ENCODE results near the gene DSN1. TPM values are rescaled to one million over a fixed set of nuclear protein-coding genes. Genes with fewer than 3 reads are reported as not detected.

DSN1 gene
- total and polyA plus RNA-seq, 9 of the 15 experiments (the other 6 are each of a cell fraction or from before 2014, with no cell fraction given) = 23.3 to 45.3 (median 31.1) TPM

- TF ChIP-seq HMG20A (CRISPR knock-in tag; conservative IDR thresholded peaks at IDR 0.05) (no peak), HDAC2 (IDR thresholded peaks at IDR 0.05) (no peak), ETV5 (CRISPR knock-in tag; IDR thresholded peaks at IDR 0.05; ENCODE audit: low read depth) (no peak), SMAD1 (IDR thresholded peaks at IDR 0.05; ENCODE audit: low read depth, low read length, partially characterized antibody) (no peak), ETS1 (conservative IDR thresholded peaks at IDR 0.05; ENCODE audit: control insufficient read depth, low read depth, low read length) (no peak), ARID2 (IDR thresholded peaks at IDR 0.05) (no peak), PHB (CRISPR knock-in tag; IDR thresholded peaks at IDR 0.05) (no peak), ATF6 (CRISPR knock-in tag; IDR thresholded peaks at IDR 0.05) (no peak), RREB1 (CRISPR knock-in tag; IDR thresholded peaks at IDR 0.05) (no peak)
Measured at GRCh38 chr20:36726168-36726567, 47.4 kb downstream of the DSN1 start (continued).

Data from K562 (cell line).